A549 (cell line): ENCODE results near the gene RAB32. TPM values are rescaled to one million over a fixed set of nuclear protein-coding genes. Genes with fewer than 3 reads are reported as not detected.
"Not testable (repeated sequence)": the region's sequence is repeated elsewhere in the genome, so short reads cannot be mapped to it uniquely, and the experiment has no call there.

Source experiments
- ATAC-seq, 2 experiments: fragments of 200-7000 bp in 1 of 2; fragments of >200 bp in 1 of 2; cut with Nextera tagmentation in 1 of 2; cut with Tn5 transposase in 1 of 2; 3 replicates each; pipeline versions ENCODE4 v1.8.0 to v1.9.1; 2018 to 2020; ENCODE audit warnings: mild to moderate bottlenecking in 1 of 2, moderate library complexity in 1 of 2
- CTCF ChIA-PET: fragments of 300-600 bp; sonication (Branson Sonifier 250); formaldehyde crosslinking; extraction: SDS; loops from one replicate; lab custom pipeline; 2021; ENCODE audit warnings: antibody characterized with exemption, inconsistent platforms; lab: Yijun Ruan, JAX
- POLR2A ChIA-PET: fragments of 350-600 bp; formaldehyde crosslinking; extraction: SDS; loops from one replicate; lab custom pipeline; 2021; ENCODE audit warnings: antibody characterized with exemption, inconsistent platforms; lab: Yijun Ruan, JAX
- DNase-seq, 2 experiments: peaks; one replicate each; pipeline versions ENCODE4 v3.0.0 to v3.0.0-alpha.2; 2011 to 2016; ENCODE audit warnings: low read depth in 1 of 2, low spot score in 1 of 2
- FAIRE-seq: peaks from 2 replicates; lab custom pipeline; 2011; peaks lifted over from hg19 to GRCh38; lab: Jason Lieb, UNC
- H3K27ac ChIP-seq, 2 experiments: fragments of >200 bp; sonication (Bioruptor Twin); formaldehyde crosslinking; 3 replicates each; pipeline ENCODE4 v1.5.1; 2016 to 2017
- H3K4me1 ChIP-seq: fragments of >200 bp; sonication (Bioruptor Twin); formaldehyde crosslinking; 3 replicates; pipeline ENCODE4 v1.6.1; 2016
- H3K4me2 ChIP-seq: fragments of >200 bp; sonication (Bioruptor Twin); formaldehyde crosslinking; 3 replicates; pipeline ENCODE4 v1.6.1; 2016
- H3K4me3 ChIP-seq: fragments of >200 bp; sonication (Bioruptor Twin); formaldehyde crosslinking; 3 replicates; pipeline ENCODE4 v1.5.1; 2016
- H3K9me3 ChIP-seq: fragments of >200 bp; sonication (Bioruptor Twin); formaldehyde crosslinking; 3 replicates; pipeline ENCODE4 v1.6.1; 2016
- CEBPB ChIP-seq, 2 experiments: fragments of >200 bp in 1 of 2; sonication (Bioruptor Twin) in 1 of 2; formaldehyde crosslinking in 1 of 2; IDR thresholded peaks; 2 replicates each; pipeline ENCODE4 v1.6.1; 2012 to 2016
- EHF ChIP-seq: fragments of 250-450 bp; sonication (Bioruptor Pico); IDR thresholded peaks from 2 replicates; pipeline ENCODE4 v1.5.0; 2020; ENCODE audit warnings: mild to moderate bottlenecking
- ESRRA ChIP-seq: fragments of 150-350 bp; IDR thresholded peaks from 2 replicates; pipeline ENCODE4 v1.6.1; 2014; ENCODE audit warnings: mild to moderate bottlenecking, low read length, borderline replicate concordance
- FOSB ChIP-seq: fragments of 250-450 bp; sonication (Bioruptor Pico); IDR thresholded peaks from 2 replicates; pipeline ENCODE4 v1.5.0; 2020; ENCODE audit warnings: mild to moderate bottlenecking, moderate library complexity
- FOSL2 ChIP-seq, 2 experiments: fragments of 450-650 bp in 1 of 2; fragments of >200 bp in 1 of 2; sonication (Bioruptor Twin) in 1 of 2; formaldehyde crosslinking; IDR thresholded peaks; 2 replicates each; pipeline versions ENCODE4 v1.5.0 to v1.6.1; 2016 to 2020; ENCODE audit warnings: mild to moderate bottlenecking in 1 of 2, moderate library complexity in 1 of 2
- HDAC2 ChIP-seq: fragments of 200-600 bp; sonication (generic); IDR thresholded peaks from 2 replicates; pipeline ENCODE4 v1.6.1; 2016
- HOXB5 ChIP-seq: fragments of 250-450 bp; sonication (Bioruptor Pico); IDR thresholded peaks from 2 replicates; pipeline ENCODE4 v1.5.0; 2020; ENCODE audit warnings: mild to moderate bottlenecking, moderate library complexity
- KDM1A ChIP-seq: fragments of 200-600 bp; sonication (generic); IDR thresholded peaks from 2 replicates; pipeline ENCODE4 v1.6.1; 2016; ENCODE audit warnings: low read depth, mild to moderate bottlenecking
- MAFK ChIP-seq: fragments of 450-650 bp; IDR thresholded peaks from 2 replicates; pipeline ENCODE4 v1.6.1; 2014; ENCODE audit not compliant: partially characterized antibody
- MYC ChIP-seq: IDR thresholded peaks from 2 replicates; pipeline ENCODE4 v1.6.1; 2012; ENCODE audit warnings: mild to moderate bottlenecking, inconsistent platforms, low read length, improper control_type of control experiment, borderline replicate concordance
- NFE2L2 ChIP-seq: fragments of 150-350 bp; conservative IDR thresholded peaks from 2 replicates; pipeline ENCODE4 v1.6.1; 2014; ENCODE audit warnings: low read length
- PHF8 ChIP-seq: fragments of 200-600 bp; sonication (generic); IDR thresholded peaks from 2 replicates; pipeline ENCODE4 v1.6.1; 2016; ENCODE audit warnings: low read depth, mild to moderate bottlenecking, antibody characterized with exemption, moderate library complexity, borderline replicate concordance
- RARB ChIP-seq: fragments of 250-450 bp; sonication (Bioruptor Pico); IDR thresholded peaks from 2 replicates; pipeline ENCODE4 v1.8.0; 2021; ENCODE audit warnings: mild to moderate bottlenecking, moderate library complexity
- RNF2 ChIP-seq: fragments of 200-600 bp; sonication (generic); IDR thresholded peaks from 2 replicates; pipeline ENCODE4 v1.6.1; 2016; ENCODE audit warnings: low read depth, mild to moderate bottlenecking, antibody characterized with exemption, moderate library complexity, borderline replicate concordance
- SREBF2 ChIP-seq: fragments of 450-650 bp; IDR thresholded peaks from 2 replicates; pipeline ENCODE4 v1.6.1; 2014; ENCODE audit warnings: mild to moderate bottlenecking, moderate library complexity
- ZC3H11A ChIP-seq: fragments of 450-650 bp; IDR thresholded peaks from 2 replicates; pipeline ENCODE4 v1.6.1; 2014; ENCODE audit warnings: antibody characterized with exemption, mild to moderate bottlenecking
- ZSCAN20 ChIP-seq: fragments of 250-450 bp; sonication (Bioruptor Pico); IDR thresholded peaks from 2 replicates; pipeline ENCODE4 v1.8.0; 2022; ENCODE audit warnings: mild to moderate bottlenecking, moderate library complexity
- WGBS: methylation state at CpG from one replicate; pipeline ENCODE4 v1.1.6; 2017; ENCODE audit errors: missing lambda C conversion rate; 5-methylcytosine and 5-hydroxymethylcytosine counted together
- polyA plus RNA-seq, 4 experiments: library from polyadenylated mRNA; depleted of rRNA in 3 of 4; stranded (reverse); fragments of >200 nt; fragmentation: RNase III in 1 of 4; extraction: RNeasy Plus Mini Kit Qiagen cat#74134 plus additional on column Dnase treatment in 1 of 4; gene quantifications; 2 replicates in 3 of 4; 3 replicates in 1 of 4; pipeline ENCODE4 v1.2.3, GENCODE V29; 2011 to 2017
- TF ChIP-seq, protein P1 (sequence below): fragments of >200 bp; sonication (Bioruptor Twin); formaldehyde crosslinking; IDR thresholded peaks from 3 replicates; pipeline ENCODE4 v1.6.1; 2016
- TF ChIP-seq, protein P2 (sequence below): IDR thresholded peaks from 2 replicates; pipeline ENCODE4 v1.6.1; 2012
- TF ChIP-seq, protein P3 (sequence below): fragments of >200 bp; sonication (Bioruptor Twin); formaldehyde crosslinking; IDR thresholded peaks from 3 replicates; pipeline ENCODE4 v1.5.1; 2016

RAB32 gene
- polyA plus RNA-seq, 2 of the 4 experiments (the other 2 are of a cell fraction) = 34.2 to 49.4 TPM

DNA sequence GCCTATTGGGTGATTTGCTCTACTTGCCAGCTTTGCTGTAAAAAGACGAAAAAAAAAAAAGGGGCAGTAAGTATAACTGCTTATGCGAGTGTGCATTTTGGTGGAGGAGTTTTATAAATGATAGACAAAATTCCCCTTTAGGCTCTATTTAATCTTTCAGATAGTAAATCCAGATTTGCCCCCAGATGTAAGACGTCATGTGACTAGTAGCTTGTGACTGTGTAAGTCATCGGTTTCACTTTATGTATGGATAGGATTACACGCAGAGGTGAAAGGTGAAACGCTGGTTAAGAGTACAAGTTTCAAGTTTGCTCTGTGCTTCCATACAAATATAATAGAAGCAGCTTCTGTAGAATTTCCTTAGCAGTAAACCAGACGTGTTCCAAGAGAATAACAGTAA is 7.9 kb downstream of the RAB32 start:
- DNase-seq = no peak
- CTCF ChIA-PET = interaction anchor here (1.3 kb wide), 1 partner anchor 14 kb away, joined by 3 read pairs; no protein-coding TSS in a partner anchor
- peaks cover 20% of the 10 kb centered on the region for H3K4me1 ChIP-seq
- ATAC-seq = no peak
- POLR2A ChIA-PET = no interaction called here
- TF ChIP-seq NFE2L2 = no peak
- no peak for TF ChIP-seq RNF2
- TF ChIP-seq RARB (CRISPR knock-in tag) = no peak
- TF ChIP-seq FOSL2 (IDR thresholded peaks at IDR 0.05) = no peak
- TF ChIP-seq FOSL2 (CRISPR knock-in tag; IDR thresholded peaks at IDR 0.05) = no peak
- no peak for TF ChIP-seq FOSB
- TF ChIP-seq, protein P1, sequence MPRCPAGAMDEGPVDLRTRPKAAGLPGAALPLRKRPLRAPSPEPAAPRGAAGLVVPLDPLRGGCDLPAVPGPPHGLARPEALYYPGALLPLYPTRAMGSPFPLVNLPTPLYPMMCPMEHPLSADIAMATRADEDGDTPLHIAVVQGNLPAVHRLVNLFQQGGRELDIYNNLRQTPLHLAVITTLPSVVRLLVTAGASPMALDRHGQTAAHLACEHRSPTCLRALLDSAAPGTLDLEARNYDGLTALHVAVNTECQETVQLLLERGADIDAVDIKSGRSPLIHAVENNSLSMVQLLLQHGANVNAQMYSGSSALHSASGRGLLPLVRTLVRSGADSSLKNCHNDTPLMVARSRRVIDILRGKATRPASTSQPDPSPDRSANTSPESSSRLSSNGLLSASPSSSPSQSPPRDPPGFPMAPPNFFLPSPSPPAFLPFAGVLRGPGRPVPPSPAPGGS = no peak
- no peak for TF ChIP-seq PHF8
- TF ChIP-seq ESRRA = no peak
- no peak for TF ChIP-seq SREBF2
- TF ChIP-seq EHF = no peak
- TF ChIP-seq MAFK = no peak
- H3K27ac ChIP-seq = no peak overlapping the region
- 91% methylated on average over 7 of the region's 7 CpGs for WGBS
- H3K4me2 ChIP-seq = no peak overlapping the region
- H3K4me3 ChIP-seq = no peak overlapping the region
- H3K9me3 ChIP-seq = no peaks in the 10 kb centered on the region
- no peak for FAIRE-seq

DNA sequence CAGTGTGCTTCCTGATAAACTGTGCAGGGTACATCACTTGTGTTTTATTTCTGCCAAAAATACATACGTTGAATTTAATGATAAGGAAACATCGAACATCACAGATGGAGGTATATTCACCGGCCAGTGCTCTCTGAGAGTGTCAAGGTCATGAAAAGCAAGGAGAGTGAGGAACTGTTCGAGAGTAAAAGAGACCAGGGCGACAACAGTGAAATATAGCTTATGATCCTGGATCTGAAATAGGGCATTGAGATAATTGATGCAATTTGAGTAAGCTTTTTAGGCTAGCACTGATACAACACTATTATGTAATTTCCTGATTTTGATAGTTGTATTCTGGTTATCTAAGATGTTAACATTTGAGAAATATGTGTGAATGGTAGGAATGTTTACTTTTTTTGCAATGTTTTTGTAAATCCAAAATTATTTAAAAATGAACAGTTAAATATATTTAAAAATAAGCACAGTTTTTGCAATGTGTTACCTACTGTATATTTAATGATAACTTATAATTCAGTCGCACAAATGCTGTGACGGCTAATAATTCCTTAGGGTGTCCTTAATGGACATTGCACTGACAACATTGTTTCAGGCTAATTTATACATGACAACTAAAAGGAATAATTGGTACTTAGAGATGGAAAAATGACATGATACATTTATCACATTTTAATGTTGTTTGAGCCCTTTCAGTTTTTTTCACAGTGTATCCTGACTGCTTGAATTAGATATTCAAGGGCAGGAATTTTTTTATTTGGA is 9.9 kb downstream of the RAB32 start:
- POLR2A ChIA-PET = interaction anchor here (1.0 kb wide), 1 partner anchor 10 kb away, joined by 3 read pairs; the partner anchor contains the start of gene RAB32

DNA sequence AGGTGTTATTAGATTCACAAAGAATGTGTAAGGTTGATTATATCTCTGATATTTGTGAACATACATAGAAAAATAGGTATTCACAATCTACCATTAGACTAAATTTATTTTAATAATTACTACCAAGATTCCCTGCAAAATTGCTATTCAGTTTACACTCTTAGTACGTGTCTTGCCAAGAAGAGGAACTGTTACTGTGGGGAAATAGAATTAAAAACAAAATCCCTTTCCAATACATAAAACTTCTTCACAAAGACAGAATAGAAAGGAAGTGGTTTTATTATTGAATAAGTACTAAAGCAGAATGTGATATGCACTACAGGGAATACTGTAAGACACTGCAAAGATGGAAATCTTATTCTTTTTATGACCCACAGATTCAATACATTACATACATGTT is 17.0 kb downstream of the RAB32 start:
- no peak overlapping the region for H3K4me3 ChIP-seq
- whole genome bisulfite sequencing = 83% methylated on average over 1 of the region's 1 CpG
- H3K4me1 ChIP-seq = no peaks in the 10 kb centered on the region
- H3K4me2 ChIP-seq = no peak overlapping the region
- ChIA-PET POLR2A (no interaction called here), CTCF (interaction anchor here (0.6 kb wide), 1 partner anchor 681 kb away, joined by 3 read pairs; no protein-coding TSS in a partner anchor)
- no peak overlapping the region for H3K27ac ChIP-seq
- DNase-seq (no peak), ATAC-seq (no peak), FAIRE-seq (no peak)
- TF ChIP-seq KDM1A (no peak), ZC3H11A (no peak)
- no peaks in the 10 kb centered on the region for H3K9me3 ChIP-seq

More for the DNA sequence above, 9.9 kb downstream of the RAB32 start:
- DNase-seq (no peak), ATAC-seq (no peak), FAIRE-seq (no peak)
- Histone ChIP-seq H3K27ac (no peak overlapping the region), H3K4me2 (no peak overlapping the region), H3K4me3 (no peak overlapping the region), H3K9me3 (no peaks in the 10 kb centered on the region), H3K4me1 (no peaks in the 10 kb centered on the region; the same call in 2 of the 3 replicates)
- CTCF ChIA-PET = no interaction called here
- 93% methylated on average over 7 of the region's 7 CpGs for WGBS
- no peak for TF ChIP-seq MYC
- TF ChIP-seq FOSL2 (IDR thresholded peaks at IDR 0.05) = no peak
- no peak for TF ChIP-seq FOSL2 (CRISPR knock-in tag; IDR thresholded peaks at IDR 0.05)
- TF ChIP-seq, protein P2, sequence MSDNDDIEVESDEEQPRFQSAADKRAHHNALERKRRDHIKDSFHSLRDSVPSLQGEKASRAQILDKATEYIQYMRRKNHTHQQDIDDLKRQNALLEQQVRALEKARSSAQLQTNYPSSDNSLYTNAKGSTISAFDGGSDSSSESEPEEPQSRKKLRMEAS = no peak
- no peak for TF ChIP-seq ZSCAN20 (CRISPR knock-in tag)
- TF ChIP-seq HOXB5 (CRISPR knock-in tag) = no peak
- no peak for TF ChIP-seq RARB (CRISPR knock-in tag)
- no peak for TF ChIP-seq CEBPB (IDR thresholded peaks at IDR 0.05)
- no peak for TF ChIP-seq HDAC2
- TF ChIP-seq NFE2L2 = no peak
- TF ChIP-seq, protein P3, sequence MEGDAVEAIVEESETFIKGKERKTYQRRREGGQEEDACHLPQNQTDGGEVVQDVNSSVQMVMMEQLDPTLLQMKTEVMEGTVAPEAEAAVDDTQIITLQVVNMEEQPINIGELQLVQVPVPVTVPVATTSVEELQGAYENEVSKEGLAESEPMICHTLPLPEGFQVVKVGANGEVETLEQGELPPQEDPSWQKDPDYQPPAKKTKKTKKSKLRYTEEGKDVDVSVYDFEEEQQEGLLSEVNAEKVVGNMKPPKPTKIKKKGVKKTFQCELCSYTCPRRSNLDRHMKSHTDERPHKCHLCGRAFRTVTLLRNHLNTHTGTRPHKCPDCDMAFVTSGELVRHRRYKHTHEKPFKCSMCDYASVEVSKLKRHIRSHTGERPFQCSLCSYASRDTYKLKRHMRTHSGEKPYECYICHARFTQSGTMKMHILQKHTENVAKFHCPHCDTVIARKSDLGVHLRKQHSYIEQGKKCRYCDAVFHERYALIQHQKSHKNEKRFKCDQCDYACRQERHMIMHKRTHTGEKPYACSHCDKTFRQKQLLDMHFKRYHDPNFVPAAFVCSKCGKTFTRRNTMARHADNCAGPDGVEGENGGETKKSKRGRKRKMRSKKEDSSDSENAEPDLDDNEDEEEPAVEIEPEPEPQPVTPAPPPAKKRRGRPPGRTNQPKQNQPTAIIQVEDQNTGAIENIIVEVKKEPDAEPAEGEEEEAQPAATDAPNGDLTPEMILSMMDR = no peak
- no peak for TF ChIP-seq EHF

DNA sequence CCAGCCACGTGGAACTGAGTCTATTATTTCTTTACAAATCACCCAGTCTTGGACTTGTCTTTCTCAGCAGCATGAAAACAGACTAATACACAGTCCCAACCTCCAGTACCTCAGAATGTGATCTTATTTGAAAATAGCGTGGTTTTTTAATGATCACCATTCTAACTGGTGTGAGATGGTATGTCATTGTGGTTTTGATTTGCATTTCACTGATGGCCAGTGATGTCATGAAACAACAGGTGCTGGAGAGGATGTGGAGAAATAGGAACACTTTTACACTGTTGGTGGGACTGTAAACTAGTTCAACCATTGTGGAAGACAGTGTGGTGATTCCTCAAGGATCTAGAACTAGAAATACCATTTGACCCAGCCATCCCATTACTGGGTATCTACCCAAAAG is 23.0 kb downstream of the RAB32 start:
- FAIRE-seq, ATAC-seq, H3K4me2 ChIP-seq, H3K4me1 ChIP-seq, H3K4me3 ChIP-seq, H3K9me3 ChIP-seq, POLR2A ChIA-PET, H3K27ac ChIP-seq, DNase-seq, CTCF ChIA-PET: not testable (repeated sequence)
- WGBS = 14% methylated on average over 2 of the region's 2 CpGs

DNA sequence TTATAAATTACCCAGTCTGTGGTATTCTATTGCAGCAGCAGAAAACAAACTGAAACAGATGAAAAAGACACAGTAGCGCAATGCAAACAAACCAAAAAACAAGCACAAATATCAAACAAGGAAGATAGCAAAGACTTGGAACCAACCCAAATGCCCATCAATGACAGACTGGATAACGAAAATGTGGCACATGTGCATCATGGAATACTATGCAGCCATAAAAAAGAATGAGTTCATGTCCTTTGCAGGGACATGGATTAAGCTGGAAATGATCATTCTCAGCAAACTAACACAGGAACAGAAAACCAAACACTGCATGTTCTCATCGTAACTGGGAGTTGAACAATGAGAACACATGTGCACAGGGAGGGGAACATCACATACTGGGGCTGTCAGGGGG is 25.0 kb downstream of the RAB32 start:
- H3K4me1 ChIP-seq, H3K9me3 ChIP-seq, H3K4me3 ChIP-seq, FAIRE-seq, POLR2A ChIA-PET, H3K4me2 ChIP-seq, ATAC-seq, DNase-seq, CTCF ChIA-PET, H3K27ac ChIP-seq: not testable (repeated sequence)
- 46% methylated on average over 3 of the region's 3 CpGs for WGBS
